AG10803 (cell line): ENCODE results near the gene IL31.

Experiments
- DNase-seq: peaks from one replicate; pipeline ENCODE4 v3.0.0; 2010; ENCODE audit warnings: low read depth
- H3K4me3 ChIP-seq: 2 replicates; pipeline ENCODE4 v1.5.1; 2011; ENCODE audit warnings: mild to moderate bottlenecking, low read length, control low read depth
- TF ChIP-seq, protein P1 (sequence below): conservative IDR thresholded peaks from 2 replicates; pipeline ENCODE4 v1.5.1; 2011; ENCODE audit warnings: mild to moderate bottlenecking, low read length, control low read depth, inconsistent platforms

Gene IL31

DNA sequence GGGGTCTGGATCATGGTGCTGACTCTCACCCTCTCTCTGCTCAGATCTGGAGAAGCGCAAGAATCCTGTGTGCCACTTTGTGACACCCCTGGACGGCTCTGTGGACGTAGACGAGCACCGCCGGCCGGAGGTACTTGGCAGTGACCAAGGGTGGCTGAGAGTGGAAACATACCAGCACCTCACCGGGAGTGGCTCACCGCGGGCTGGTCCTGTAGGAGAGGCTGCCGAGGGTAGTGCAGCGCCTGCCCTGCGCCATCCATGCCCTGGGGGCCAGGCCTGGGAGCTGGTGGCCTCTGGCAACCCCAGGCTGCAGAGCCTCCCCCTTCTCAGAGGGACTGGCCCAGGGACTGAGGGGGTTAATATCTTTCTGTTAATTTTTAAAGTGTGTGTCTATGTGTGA lies 46.2 kb downstream of the IL31 start:
- DNase-seq, result no peak
- TF ChIP-seq, protein P1, sequence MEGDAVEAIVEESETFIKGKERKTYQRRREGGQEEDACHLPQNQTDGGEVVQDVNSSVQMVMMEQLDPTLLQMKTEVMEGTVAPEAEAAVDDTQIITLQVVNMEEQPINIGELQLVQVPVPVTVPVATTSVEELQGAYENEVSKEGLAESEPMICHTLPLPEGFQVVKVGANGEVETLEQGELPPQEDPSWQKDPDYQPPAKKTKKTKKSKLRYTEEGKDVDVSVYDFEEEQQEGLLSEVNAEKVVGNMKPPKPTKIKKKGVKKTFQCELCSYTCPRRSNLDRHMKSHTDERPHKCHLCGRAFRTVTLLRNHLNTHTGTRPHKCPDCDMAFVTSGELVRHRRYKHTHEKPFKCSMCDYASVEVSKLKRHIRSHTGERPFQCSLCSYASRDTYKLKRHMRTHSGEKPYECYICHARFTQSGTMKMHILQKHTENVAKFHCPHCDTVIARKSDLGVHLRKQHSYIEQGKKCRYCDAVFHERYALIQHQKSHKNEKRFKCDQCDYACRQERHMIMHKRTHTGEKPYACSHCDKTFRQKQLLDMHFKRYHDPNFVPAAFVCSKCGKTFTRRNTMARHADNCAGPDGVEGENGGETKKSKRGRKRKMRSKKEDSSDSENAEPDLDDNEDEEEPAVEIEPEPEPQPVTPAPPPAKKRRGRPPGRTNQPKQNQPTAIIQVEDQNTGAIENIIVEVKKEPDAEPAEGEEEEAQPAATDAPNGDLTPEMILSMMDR, result no peak
- no peak overlapping the region for H3K4me3 ChIP-seq

DNA sequence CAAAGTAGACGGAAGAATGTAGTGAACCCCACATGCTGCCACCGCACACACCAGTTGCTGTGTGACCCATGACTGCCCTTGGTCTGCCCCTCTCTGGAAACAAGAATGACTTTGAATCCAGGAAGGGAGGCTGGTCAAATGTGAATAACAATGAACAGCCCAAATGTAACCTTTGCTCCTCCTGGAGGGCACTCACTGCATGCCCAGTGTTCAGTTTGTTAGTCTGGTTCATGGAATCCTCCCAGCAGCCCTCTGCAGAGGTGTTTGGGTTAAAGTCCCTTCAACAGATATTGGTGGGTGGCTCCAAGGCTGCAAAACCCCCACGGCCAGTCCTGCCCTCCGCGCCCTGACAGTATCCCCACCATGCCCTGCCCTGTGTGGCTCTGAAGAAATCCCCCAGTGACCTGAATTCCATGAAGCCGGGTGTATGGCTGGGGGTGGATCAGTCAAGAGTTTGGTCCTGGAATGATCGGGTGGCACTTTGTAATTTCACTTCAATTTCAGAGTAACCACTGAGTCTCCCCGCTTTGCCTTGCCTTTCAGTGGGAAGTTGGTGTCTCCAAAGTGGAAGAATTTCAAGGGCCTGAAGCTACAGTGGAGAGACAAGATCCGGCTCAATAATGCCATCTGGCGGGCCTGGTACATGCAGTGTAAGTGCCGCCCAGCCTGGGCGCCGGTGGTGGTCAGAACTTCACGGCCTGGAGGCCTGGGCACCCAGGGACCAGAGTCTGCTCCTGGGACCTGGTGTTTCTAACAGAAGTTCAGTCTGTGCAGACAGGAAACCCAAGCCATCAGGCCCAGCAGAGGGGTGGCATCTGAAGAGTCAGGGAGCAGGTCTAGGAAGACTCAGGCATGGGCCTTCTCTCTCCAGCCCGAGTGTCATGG lies 47.1 kb downstream of the IL31 start:
- TF ChIP-seq, protein P1, result no peak
- DNase-seq, result no peak
- no peak overlapping the region for H3K4me3 ChIP-seq

DNA sequence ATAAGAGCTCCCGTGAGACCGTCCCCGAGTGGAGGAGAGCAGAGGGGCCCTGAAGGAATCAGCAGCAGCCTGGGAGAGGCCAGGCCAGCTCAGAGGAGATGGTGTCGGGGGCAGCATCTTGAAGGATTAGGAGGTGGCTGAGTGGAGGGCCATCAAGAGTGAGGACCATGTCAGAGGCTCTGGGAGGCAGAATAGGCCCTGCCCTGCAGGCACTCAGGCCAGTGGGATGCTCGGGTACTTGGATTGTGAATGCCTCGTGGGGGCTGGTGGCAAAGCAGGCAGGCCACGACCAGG lies 47.7 kb downstream of the IL31 start:
- no peak for DNase-seq
- TF ChIP-seq, protein P1, result no peak
- H3K4me3 ChIP-seq, result no peak overlapping the region

DNA sequence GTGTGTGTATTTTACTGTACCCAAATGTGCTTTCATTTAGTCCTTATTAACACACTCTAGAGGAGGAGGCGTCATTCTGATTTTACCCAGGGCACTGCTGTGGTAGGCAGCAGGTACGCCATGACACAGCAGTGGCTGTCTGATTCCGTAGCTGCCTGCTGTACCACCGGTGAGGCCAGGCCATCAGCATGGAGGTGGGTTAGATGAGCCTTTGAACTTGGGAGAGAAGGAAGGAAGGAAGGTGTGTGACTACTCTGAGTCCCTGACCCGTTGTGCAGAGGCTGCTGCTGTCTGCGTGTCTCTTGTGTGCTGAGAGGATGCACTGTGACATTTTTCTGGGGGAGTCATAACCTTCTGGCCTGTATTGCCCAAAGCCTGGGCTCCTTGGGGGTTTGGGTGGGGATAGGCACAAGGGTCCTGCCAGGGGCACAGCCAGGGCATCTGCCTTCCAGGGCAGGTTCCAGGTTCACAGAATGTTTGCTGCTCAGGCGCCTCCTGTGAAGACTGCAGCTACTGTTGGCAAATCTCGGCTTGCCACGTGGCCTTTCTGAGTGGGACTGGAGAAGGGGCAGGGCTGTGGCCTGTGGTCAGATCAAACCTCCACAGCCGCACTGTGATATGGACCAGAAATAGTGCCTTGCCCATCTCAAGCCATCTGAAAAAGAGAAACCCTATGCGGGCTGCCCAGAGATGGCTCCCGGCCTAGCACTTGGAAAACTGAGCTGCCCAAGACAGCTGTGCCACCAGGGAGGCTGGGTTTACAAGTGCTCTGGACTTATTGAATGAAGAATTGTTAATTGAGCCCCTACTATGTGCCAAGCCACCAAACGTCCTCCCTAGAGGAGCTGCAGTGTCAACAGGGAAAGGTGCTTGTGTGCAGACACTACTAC lies 48.3 kb downstream of the IL31 start:
- H3K4me3 ChIP-seq, result no peak overlapping the region
- TF ChIP-seq, protein P1, result no peak
- DNase-seq, result no peak

DNA sequence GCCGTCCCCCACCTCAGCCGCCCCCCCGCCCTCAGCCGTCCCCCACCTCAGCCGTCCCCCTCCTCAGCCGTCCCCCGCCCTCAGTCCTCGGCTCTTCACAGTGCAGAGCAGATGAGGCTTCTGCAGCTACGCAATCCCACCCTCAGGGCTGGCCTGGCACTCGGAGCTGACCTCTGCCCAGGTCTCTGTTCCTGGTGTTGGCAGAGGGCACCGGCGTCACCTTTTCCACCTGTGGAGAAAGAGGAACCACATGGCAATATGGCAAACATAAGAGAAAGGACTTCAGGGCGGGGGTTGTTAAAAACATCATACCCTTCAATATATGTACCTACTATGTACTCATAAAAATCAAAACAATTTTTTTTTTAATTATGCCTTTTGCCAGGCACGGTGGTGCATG lies 49.7 kb downstream of the IL31 start:
- TF ChIP-seq, protein P1, result no peak
- no peak for DNase-seq
- H3K4me3 ChIP-seq, result no peak overlapping the region

DNA sequence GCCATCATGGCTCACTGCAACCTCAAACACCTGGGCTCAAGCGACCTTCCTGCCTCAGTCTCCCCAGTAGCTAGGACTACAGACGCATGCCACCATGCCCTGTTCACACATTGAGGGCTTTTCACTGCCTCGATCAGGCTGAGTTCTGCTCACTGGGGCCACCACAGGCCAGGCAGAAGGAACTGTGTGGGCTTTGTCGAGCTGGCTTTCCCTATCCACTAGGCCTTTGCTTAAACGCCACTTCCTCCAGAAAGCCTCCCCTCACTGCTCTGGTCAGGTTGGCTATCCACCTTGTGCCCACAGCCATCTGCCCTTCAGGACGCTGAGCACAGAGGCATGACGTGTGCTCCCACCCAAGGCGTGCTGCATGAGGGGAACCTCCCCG lies 50.3 kb downstream of the IL31 start:
- TF ChIP-seq, protein P1, result no peak
- no peak for DNase-seq
- H3K4me3 ChIP-seq, result no peak overlapping the region
